ELF-1 (cell line): ENCODE results near the gene OPN1MW.
"Not testable (repeated sequence)": the region's sequence is repeated elsewhere in the genome, so short reads cannot be mapped to it uniquely, and the experiment has no call there.

ENCODE experiments used
- DNase-seq: peaks from one replicate; pipeline ENCODE4 v3.0.0-alpha.2; 2016; ENCODE audit warnings: low read depth, low spot score

Gene OPN1MW

DNA sequence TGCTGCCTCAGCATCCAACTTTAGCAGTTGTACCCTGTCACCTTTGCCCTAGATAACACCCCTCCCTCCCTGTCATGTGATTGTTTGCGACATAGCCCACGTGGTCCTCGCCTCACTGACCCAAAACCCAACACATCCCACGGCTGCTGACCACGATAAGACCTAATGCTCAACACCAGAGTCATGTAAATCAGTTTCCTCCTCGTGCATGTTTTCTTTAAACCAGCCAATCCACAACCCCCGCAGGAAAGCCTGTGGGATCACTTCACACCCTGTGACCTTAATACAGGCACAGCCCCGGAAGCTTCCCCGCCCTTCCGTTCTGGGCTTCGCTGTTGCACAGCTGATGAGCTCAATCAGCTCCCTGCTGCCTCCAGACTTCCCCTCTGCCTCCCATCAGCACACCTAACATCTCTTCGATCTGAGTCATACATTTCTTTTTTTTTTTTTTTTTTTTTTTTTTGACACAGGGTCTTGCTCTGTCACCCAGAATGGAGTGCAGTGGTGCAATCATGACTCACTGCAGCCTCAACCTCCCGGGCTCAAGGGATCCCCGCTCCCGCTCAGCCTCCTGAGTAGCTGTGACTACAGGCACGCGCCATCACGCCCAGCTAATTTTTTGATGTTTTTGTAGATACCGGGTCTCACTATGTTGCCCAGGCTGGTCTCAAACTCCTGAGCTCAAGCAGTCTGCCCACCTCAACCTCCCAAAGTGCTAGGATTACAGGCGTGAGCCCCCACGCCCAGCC lies 27.4 kb downstream of the OPN1MW start:
- not testable (repeated sequence) for DNase-seq

- not testable (repeated sequence) for DNase-seq
Measured at GRCh38 chrX:154211057-154211456, 28.7 kb downstream of the OPN1MW start.

DNA sequence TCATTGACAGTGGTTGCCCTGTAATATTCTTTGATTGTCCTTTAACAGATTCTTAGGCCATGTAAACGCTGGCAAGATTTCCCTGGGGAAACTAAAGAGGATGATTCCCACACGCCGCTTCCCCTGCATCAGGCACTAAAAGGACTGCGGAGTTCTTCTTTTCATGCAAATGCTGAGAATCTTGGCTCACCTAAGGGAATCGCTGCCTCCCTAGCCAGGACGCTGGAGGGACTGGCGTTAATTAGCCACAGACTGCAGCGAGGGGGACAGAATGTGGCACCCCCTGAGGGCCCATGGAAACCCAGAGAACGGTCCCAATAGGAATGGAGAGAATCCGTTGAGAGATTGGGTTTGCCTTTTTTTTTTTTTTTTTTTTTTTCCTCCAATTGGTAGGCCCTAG lies 29.1 kb downstream of the OPN1MW start:
- DNase-seq = not testable (repeated sequence)

- not testable (repeated sequence) for DNase-seq
Measured at GRCh38 chrX:154219456-154219855, 37.1 kb downstream of the OPN1MW start, which contains the start of gene OPN1MW2. OPN1MW2 (plus strand) TSS chrX:154219756; CDS start chrX:154219816, 60 bp downstream.

- not testable (repeated sequence) for DNase-seq
Measured at GRCh38 chrX:154225292-154225691, 42.9 kb downstream of the OPN1MW start.

DNA sequence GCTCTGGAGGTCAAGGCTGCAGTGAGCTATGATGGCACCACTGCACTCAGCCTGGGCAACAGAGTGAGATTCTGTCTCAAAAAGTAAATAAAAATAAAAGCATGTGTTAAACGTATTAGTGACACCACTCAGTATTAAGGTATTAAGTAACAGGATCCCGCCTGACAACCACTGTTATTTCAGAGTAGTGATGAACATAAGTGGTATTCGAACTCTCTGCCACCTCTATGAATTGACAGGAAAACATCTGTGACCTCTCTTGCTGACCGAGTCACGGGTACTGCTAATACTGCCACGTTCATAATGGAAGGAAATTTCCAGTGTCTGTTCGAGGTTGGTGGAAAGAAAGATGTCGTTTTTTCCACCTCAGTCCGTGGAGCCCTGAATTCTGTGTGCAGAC lies 44.3 kb downstream of the OPN1MW start:
- not testable (repeated sequence) for DNase-seq

DNA sequence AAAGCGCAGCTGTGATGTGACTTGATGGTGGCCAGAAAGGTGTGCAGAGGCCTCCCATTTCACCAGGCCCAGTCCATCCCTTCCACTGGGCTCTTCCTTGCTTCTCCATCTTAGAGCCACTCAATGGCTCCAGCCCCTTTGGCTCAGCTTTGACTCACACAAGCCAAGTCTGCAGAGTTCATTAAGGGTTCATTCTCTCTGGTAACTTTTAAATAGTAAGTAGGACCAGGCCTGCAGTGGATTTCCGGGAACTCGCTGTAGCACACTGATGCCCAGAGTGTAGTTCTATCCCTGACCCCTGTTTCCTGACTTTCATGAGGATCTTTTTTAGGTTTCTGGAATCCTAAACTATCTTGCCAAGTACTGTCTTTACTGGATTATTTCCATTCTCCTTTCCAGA lies 49.0 kb downstream of the OPN1MW start:
- DNase-seq = not testable (repeated sequence)

DNA sequence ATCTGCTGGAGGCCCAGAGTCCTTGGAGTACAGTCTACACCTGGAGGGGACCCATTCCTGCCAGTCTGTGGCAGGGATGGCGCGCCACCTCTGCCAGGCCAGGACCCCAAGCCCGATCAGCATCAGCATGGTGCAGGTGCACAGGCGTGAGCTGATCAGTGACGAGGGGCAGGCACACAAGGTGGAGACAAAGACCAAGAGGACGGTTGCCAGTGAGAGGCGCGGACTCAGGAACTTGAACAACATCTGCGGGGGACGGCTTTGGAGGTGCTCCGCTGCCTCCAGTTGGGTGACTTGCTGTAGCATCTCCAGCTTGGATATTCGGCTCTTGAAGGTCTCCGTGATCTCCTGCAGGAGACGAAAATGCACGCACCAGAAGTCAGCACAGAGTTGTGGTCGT lies 51.2 kb downstream of the OPN1MW start:
- DNase-seq = not testable (repeated sequence)

- DNase-seq = not testable (repeated sequence)
Measured at GRCh38 chrX:154238939-154239559, 56.7 kb downstream of the OPN1MW start.

DNA sequence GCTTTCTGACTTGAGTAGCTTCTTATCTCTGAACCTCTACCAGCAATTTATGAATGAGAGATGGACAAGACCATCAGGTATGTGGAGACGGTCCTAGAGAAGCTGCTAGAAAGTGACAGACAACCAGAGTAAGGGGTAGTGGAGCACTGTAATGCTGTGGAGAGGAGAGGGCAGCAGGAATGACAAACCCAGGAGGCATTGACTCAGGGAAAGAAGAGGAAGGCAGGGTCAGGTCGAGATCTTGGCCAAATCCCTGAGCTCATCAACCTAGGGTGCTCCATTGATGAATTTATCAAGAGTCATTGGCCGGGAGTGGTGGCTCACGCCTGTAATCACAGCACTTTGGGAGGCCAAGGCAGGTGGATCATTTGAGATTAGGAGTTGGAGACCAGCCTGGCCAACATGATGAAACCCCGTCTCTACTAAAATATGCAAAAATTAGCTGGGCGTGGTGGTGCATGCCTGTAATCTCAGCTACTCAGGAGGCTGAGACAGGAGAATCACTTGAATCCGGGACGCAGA lies 57.6 kb downstream of the OPN1MW start:
- DNase-seq = not testable (repeated sequence)
